ENCODE measurements around the gene KERA.
"Not testable (repeated sequence)": the region's sequence is repeated elsewhere in the genome, so short reads cannot be mapped to it uniquely, and the experiment has no call there.

DNA sequence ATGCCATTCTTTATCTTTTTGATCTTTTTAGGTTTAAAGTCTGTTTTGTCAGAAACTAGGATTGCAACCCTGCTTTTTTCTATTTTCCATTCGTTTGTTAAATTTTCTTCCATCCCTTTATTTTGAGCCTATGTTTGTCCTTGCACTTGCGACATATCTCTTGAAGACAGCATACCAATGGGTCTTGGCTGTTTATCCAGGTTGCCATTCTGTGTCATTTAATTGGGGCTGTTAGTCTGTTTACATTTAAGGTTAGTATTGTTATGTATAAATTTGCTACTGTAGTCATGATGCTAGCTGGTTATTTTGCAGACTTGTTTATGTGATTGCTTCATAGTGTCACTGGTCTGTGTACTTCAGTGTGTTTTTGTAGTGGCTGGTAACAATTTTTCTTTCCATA lies 32.1 kb upstream of the KERA start:
- TF ChIP-seq, protein P1, sequence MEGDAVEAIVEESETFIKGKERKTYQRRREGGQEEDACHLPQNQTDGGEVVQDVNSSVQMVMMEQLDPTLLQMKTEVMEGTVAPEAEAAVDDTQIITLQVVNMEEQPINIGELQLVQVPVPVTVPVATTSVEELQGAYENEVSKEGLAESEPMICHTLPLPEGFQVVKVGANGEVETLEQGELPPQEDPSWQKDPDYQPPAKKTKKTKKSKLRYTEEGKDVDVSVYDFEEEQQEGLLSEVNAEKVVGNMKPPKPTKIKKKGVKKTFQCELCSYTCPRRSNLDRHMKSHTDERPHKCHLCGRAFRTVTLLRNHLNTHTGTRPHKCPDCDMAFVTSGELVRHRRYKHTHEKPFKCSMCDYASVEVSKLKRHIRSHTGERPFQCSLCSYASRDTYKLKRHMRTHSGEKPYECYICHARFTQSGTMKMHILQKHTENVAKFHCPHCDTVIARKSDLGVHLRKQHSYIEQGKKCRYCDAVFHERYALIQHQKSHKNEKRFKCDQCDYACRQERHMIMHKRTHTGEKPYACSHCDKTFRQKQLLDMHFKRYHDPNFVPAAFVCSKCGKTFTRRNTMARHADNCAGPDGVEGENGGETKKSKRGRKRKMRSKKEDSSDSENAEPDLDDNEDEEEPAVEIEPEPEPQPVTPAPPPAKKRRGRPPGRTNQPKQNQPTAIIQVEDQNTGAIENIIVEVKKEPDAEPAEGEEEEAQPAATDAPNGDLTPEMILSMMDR (IDR thresholded peaks at IDR 0.05) = not testable (repeated sequence)
- TF ChIP-seq ZFX (IDR thresholded peaks at IDR 0.05; ENCODE audit: borderline replicate concordance) = not testable (repeated sequence)

Measured in 22Rv1 (cell line).